MM.1S (cell line): ENCODE data around the gene DIPK1B.

Experiments
- DNase-seq: peaks from one replicate; pipeline ENCODE4 v3.0.0-alpha.2; 2015
- H2AFZ ChIP-seq: fragments of 300-600 bp; sonication (generic); 2 replicates; pipeline ENCODE4 v1.6.0; 2016; ENCODE audit warnings: antibody characterized with exemption, low read length
- H3F3A ChIP-seq: fragments of 300-600 bp; sonication (generic); 2 replicates; pipeline ENCODE4 v1.6.1; 2016; ENCODE audit warnings: mild to moderate bottlenecking, antibody characterized with exemption, low read length, moderate library complexity, mixed read lengths; ENCODE audit not compliant: insufficient read depth
- H3K27ac ChIP-seq: fragments of 300-600 bp; sonication (generic); 2 replicates; pipeline ENCODE4 v1.5.1; 2016; ENCODE audit warnings: mild to moderate bottlenecking, low read length
- H3K27me3 ChIP-seq: fragments of 300-600 bp; sonication (generic); replicated peaks from 2 replicates; pipeline ENCODE4 v1.6.0; 2016; ENCODE audit warnings: low read length; ENCODE audit not compliant: insufficient read depth
- H3K36me3 ChIP-seq: fragments of 300-600 bp; sonication (generic); replicated peaks from 2 replicates; pipeline ENCODE4 v1.6.1; 2016; ENCODE audit warnings: mild to moderate bottlenecking, low read length, mixed read lengths; ENCODE audit not compliant: insufficient read depth
- H3K4me1 ChIP-seq: fragments of 300-600 bp; sonication (generic); 2 replicates; pipeline ENCODE4 v1.6.1; 2016; ENCODE audit warnings: low read length, mixed read lengths
- H3K4me2 ChIP-seq: fragments of 300-600 bp; sonication (generic); 2 replicates; pipeline ENCODE4 v1.6.0; 2016; ENCODE audit warnings: low read depth, low read length
- H3K4me3 ChIP-seq: fragments of 300-600 bp; sonication (generic); 2 replicates; pipeline ENCODE4 v1.5.1; 2016; ENCODE audit warnings: low read length, mixed read lengths
- H3K79me2 ChIP-seq: fragments of 300-600 bp; sonication (generic); 2 replicates; pipeline ENCODE4 v1.6.1; 2016; ENCODE audit warnings: mixed run types, low read length, mixed read lengths
- H3K9ac ChIP-seq: fragments of 300-600 bp; sonication (generic); 2 replicates; pipeline ENCODE4 v1.6.1; 2016; ENCODE audit warnings: low read length, mixed read lengths
- H3K9me2 ChIP-seq: fragments of 300-600 bp; sonication (generic); replicated peaks from 2 replicates; pipeline ENCODE4 v1.6.1; 2016; ENCODE audit warnings: mild to moderate bottlenecking, low read length, mixed read lengths; ENCODE audit not compliant: insufficient read depth
- H3K9me3 ChIP-seq: fragments of 300-600 bp; sonication (generic); replicated peaks from 2 replicates; pipeline ENCODE4 v1.6.1; 2016; ENCODE audit warnings: mild to moderate bottlenecking, low read length, mixed read lengths; ENCODE audit not compliant: insufficient read depth
- H4K20me1 ChIP-seq: fragments of 300-600 bp; sonication (generic); 2 replicates; pipeline ENCODE4 v1.6.1; 2016; ENCODE audit warnings: mild to moderate bottlenecking, low read length, moderate library complexity, mixed read lengths; ENCODE audit not compliant: insufficient read depth
- EZH2 ChIP-seq: fragments of 300-600 bp; sonication (generic); optimal IDR thresholded peaks from 2 replicates; pipeline ENCODE3; 2017; ENCODE audit warnings: low read depth, mild to moderate bottlenecking, antibody characterized with exemption, low read length, mixed read lengths
- EZH2phosphoT487 ChIP-seq: fragments of 300-600 bp; sonication (generic); IDR thresholded peaks from 2 replicates; pipeline ENCODE4 v1.6.1; 2018; ENCODE audit warnings: antibody characterized with exemption, low read length
- TF ChIP-seq, protein P1 (sequence below): fragments of 300-600 bp; sonication (generic); IDR thresholded peaks from 2 replicates; pipeline ENCODE4 v1.5.1; 2016; ENCODE audit warnings: antibody characterized with exemption, low read length, mixed read lengths

The DIPK1B gene

DNA sequence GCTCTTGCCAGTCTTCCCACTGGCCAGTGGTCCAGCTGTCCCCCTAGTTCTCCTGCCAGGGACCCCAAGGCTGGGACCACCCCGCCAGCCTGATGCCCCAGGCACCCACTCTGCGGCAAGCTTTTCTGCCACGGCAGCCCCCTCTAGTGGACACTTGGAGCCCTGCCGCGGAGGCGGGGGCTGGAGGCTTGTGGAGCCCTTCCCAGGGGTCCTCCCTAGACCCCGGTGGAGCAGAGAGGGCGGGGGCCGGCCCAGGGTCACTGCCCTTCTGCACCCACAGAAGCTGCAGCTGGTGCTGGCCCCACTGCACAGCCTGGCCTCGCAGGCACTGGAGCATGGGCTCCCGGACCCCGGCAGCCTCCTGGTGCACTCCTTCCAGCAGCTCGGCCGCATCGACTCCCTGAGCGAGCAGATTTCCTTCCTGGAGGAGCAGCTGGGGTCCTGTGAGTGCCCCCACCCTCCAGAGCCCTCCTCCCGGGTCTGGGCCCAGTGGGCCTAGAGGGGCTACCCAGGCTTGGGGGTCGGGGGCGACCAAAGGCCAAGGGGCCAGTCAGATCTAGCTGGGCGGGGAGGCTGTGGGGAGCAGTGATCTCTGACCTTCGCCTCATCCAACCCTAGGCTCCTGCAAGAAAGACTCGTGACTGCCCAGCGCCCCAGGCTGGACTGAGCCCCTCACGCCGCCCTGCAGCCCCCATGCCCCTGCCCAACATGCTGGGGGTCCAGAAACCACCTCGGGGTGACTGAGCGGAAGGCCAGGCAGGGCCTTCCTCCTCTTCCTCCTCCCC, 40.5 kb upstream of the DIPK1B start:
- Histone ChIP-seq H3K27ac (no peak overlapping the region), H3K9me3 (no peaks in the 10 kb centered on the region), H3K36me3 (no peaks in the 10 kb centered on the region), H3K27me3 (peaks cover 94% of the 10 kb centered on the region), H3K9me2 (no peaks in the 10 kb centered on the region), H3K4me1 (no peaks in the 10 kb centered on the region), H2AFZ (no peak overlapping the region), H3K4me3 (no peak overlapping the region), H3K9ac (no peak overlapping the region), H3K4me2 (no peak overlapping the region), H3K79me2 (no peaks in the 10 kb centered on the region), H3F3A (no peaks in the 10 kb centered on the region), H4K20me1 (no peaks in the 10 kb centered on the region)
- no peak for DNase-seq
- TF ChIP-seq EZH2 (no peak), EZH2phosphoT487 (no peak)
- TF ChIP-seq, protein P1, sequence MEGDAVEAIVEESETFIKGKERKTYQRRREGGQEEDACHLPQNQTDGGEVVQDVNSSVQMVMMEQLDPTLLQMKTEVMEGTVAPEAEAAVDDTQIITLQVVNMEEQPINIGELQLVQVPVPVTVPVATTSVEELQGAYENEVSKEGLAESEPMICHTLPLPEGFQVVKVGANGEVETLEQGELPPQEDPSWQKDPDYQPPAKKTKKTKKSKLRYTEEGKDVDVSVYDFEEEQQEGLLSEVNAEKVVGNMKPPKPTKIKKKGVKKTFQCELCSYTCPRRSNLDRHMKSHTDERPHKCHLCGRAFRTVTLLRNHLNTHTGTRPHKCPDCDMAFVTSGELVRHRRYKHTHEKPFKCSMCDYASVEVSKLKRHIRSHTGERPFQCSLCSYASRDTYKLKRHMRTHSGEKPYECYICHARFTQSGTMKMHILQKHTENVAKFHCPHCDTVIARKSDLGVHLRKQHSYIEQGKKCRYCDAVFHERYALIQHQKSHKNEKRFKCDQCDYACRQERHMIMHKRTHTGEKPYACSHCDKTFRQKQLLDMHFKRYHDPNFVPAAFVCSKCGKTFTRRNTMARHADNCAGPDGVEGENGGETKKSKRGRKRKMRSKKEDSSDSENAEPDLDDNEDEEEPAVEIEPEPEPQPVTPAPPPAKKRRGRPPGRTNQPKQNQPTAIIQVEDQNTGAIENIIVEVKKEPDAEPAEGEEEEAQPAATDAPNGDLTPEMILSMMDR: peak; percentile 78

DNA sequence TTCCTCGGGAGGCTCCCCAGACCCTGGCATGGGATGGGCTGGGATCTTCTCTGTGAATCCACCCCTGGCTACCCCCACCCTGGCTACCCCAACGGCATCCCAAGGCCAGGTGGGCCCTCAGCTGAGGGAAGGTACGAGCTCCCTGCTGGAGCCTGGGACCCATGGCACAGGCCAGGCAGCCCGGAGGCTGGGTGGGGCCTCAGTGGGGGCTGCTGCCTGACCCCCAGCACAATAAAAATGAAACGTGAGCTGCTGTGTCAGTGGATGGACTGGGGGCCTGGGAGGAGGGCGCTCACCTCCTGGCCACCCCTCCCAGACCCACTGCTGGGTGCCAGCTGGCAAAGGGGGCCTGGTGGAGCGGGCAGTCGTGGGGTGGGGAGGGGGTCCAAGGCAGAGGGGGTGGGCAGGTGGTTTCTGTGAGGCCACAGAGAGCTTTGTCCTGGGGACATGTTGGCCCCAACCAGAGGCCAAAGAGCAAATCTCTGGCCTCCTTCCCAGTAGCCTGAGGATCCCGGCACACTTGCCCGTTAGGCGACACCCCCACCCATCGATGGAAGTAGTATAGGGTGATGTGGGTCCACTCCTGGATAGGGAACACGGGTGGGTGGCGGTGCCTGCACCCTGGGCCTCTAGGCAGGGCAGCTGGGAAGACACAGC, 39.8 kb upstream of the DIPK1B start:
- H4K20me1 ChIP-seq: no peaks in the 10 kb centered on the region
- H3F3A ChIP-seq: no peaks in the 10 kb centered on the region
- no peaks in the 10 kb centered on the region for H3K79me2 ChIP-seq
- H2AFZ ChIP-seq: no peak overlapping the region
- H3K27me3 ChIP-seq: peaks cover 94% of the 10 kb centered on the region
- H3K4me1 ChIP-seq: no peaks in the 10 kb centered on the region
- no peaks in the 10 kb centered on the region for H3K9me2 ChIP-seq
- H3K36me3 ChIP-seq: no peaks in the 10 kb centered on the region
- DNase-seq: no peak
- no peak overlapping the region for H3K27ac ChIP-seq
- no peaks in the 10 kb centered on the region for H3K9me3 ChIP-seq
- no peak overlapping the region for H3K9ac ChIP-seq
- H3K4me2 ChIP-seq: no peak overlapping the region
- TF ChIP-seq EZH2: no peak
- TF ChIP-seq, protein P1: no peak
- no peak for TF ChIP-seq EZH2phosphoT487
- H3K4me3 ChIP-seq: no peak overlapping the region

GRCh38 chr9:136673088-136673974, 39.0 kb upstream of the DIPK1B start:
- Histone ChIP-seq H3K4me3 (no peak overlapping the region), H3K27me3 (peaks cover 94% of the 10 kb centered on the region), H3F3A (no peaks in the 10 kb centered on the region), H3K4me1 (no peaks in the 10 kb centered on the region), H3K27ac (no peak overlapping the region), H3K9me3 (no peaks in the 10 kb centered on the region), H3K79me2 (no peaks in the 10 kb centered on the region), H3K9me2 (no peaks in the 10 kb centered on the region), H3K4me2 (no peak overlapping the region), H2AFZ (no peak overlapping the region), H3K9ac (no peak overlapping the region), H4K20me1 (no peaks in the 10 kb centered on the region), H3K36me3 (no peaks in the 10 kb centered on the region)
- TF ChIP-seq EZH2: no peak
- TF ChIP-seq EZH2phosphoT487: no peak
- TF ChIP-seq, protein P1: no peak
- no peak for DNase-seq
